ENCODE results near the gene ISY1. TPM values are rescaled to one million over a fixed set of nuclear protein-coding genes. Genes with fewer than 3 reads are reported as not detected.
"Not testable (repeated sequence)": the region's sequence is repeated elsewhere in the genome, so short reads cannot be mapped to it uniquely, and the experiment has no call there.

ISY1 gene
- total RNA-seq, 1 donor from 2014 or later = 31.9 TPM

GRCh38 chr3:129173725-129174124 is 12.9 kb upstream of the ISY1 start:
- intact Hi-C loops (cut with DNase I) = no loop called here
- DNase-seq (ENCODE audit: low spot score) (no peak), ATAC-seq (no peak)

GRCh38 chr3:129173206-129173605 is 12.3 kb upstream of the ISY1 start:
- intact Hi-C loops (cut with DNase I) = no loop called here
- ATAC-seq = no peak
- DNase-seq (ENCODE audit: low spot score) = no peak

GRCh38 chr3:129166579-129167332 is 5.9 kb upstream of the ISY1 start:
- DNase-seq (ENCODE audit: low spot score) = no peak
- intact Hi-C loops (cut with DNase I) = no loop called here
- ATAC-seq = no peak

- DNase-seq (ENCODE audit: low spot score); ATAC-seq; intact Hi-C loops (cut with DNase I): not testable (repeated sequence)
These were observed 4.7 kb upstream of the ISY1 start for GRCh38 chr3:129165594-129165993.

GRCh38 chr3:129164500-129164899 is 3.6 kb upstream of the ISY1 start:
- no peak for ATAC-seq
- intact Hi-C loops (cut with DNase I) = no loop called here
- no peak for DNase-seq (ENCODE audit: low spot score)

GRCh38 chr3:129162729-129163579 is 2.1 kb upstream of the ISY1 start:
- ATAC-seq = no peak
- intact Hi-C loops (cut with DNase I) = no loop called here
- no peak for DNase-seq (ENCODE audit: low spot score)

GRCh38 chr3:129161860-129162271 is 1.0 kb upstream of the ISY1 start:
- DNase-seq (ENCODE audit: low spot score) (no peak), ATAC-seq (no peak)
- intact Hi-C loops (cut with DNase I) = no loop called here

GRCh38 chr3:129144786-129145185 is 16.1 kb downstream of the ISY1 start:
- DNase-seq (ENCODE audit: low spot score) (no peak), ATAC-seq (no peak)
- intact Hi-C loops (cut with DNase I) = no loop called here

GRCh38 chr3:129141011-129141410 is 19.9 kb downstream of the ISY1 start:
- intact Hi-C loops (cut with DNase I); ATAC-seq; DNase-seq (ENCODE audit: low spot score): not testable (repeated sequence)

- no peak for DNase-seq (ENCODE audit: low spot score)
- intact Hi-C loops (cut with DNase I) = loop anchor here (10.0 kb wide), 1 partner anchor 1645 kb away; no protein-coding TSS in a partner anchor
- no peak for ATAC-seq
These were observed 21.0 kb downstream of the ISY1 start for GRCh38 chr3:129139911-129140310.

- not testable (repeated sequence) for ATAC-seq; DNase-seq (ENCODE audit: low spot score)
- intact Hi-C loops (cut with DNase I) = loop anchor here (10.0 kb wide), 1 partner anchor 1649 kb away; no protein-coding TSS in a partner anchor
These were observed 24.6 kb downstream of the ISY1 start for GRCh38 chr3:129136275-129136674.

GRCh38 chr3:129132097-129132866 is 28.6 kb downstream of the ISY1 start:
- no peak for DNase-seq (ENCODE audit: low spot score)
- ATAC-seq = no peak
- intact Hi-C loops (cut with DNase I) = loop anchor here (10.0 kb wide), 1 partner anchor 1653 kb away; no protein-coding TSS in a partner anchor

- no peak for DNase-seq (ENCODE audit: low spot score)
- intact Hi-C loops (cut with DNase I) = loop anchor here (10.0 kb wide), 1 partner anchor 1653 kb away; no protein-coding TSS in a partner anchor
- no peak for ATAC-seq
These were observed 29.3 kb downstream of the ISY1 start for GRCh38 chr3:129131465-129132088.

GRCh38 chr3:129130291-129130813 is 30.5 kb downstream of the ISY1 start:
- intact Hi-C loops (cut with DNase I) = loop anchor here (10.0 kb wide), 1 partner anchor 1654 kb away; no protein-coding TSS in a partner anchor
- no peak for ATAC-seq

GRCh38 chr3:129128357-129129155 is 32.3 kb downstream of the ISY1 start:
- intact Hi-C loops (cut with DNase I) = no loop called here
- DNase-seq (ENCODE audit: low spot score) (no peak), ATAC-seq (no peak)

More at GRCh38 chr3:129130291-129130813, 30.5 kb downstream of the ISY1 start:
- no peak for DNase-seq (ENCODE audit: low spot score)

- no peak for ATAC-seq
- intact Hi-C loops (cut with DNase I) = no loop called here
These were observed 34.1 kb downstream of the ISY1 start for GRCh38 chr3:129126726-129127280.

GRCh38 chr3:129123314-129124060 is 37.4 kb downstream of the ISY1 start:
- no peak for ATAC-seq
- no peak for DNase-seq (ENCODE audit: low spot score)
- intact Hi-C loops (cut with DNase I) = no loop called here

More at GRCh38 chr3:129126726-129127280, 34.1 kb downstream of the ISY1 start:
- no peak for DNase-seq (ENCODE audit: low spot score)
